HG03039 (cell line): ENCODE data around the gene LRRC8A.
"Not testable (repeated sequence)": the region's sequence is repeated elsewhere in the genome, so short reads cannot be mapped to it uniquely, and the experiment has no call there.

Experiments
- ATAC-seq: cut with Tn5 transposase; IDR thresholded peaks from one replicate; pipeline ENCODE4 v1.9.1; 2021; ENCODE audit warnings: mild to moderate bottlenecking, moderate library complexity; ENCODE audit not compliant: unreplicated experiment

Gene LRRC8A

GRCh38 chr9:128863647-128864046 is 18.3 kb upstream of the LRRC8A start:
- no peak for ATAC-seq

DNA sequence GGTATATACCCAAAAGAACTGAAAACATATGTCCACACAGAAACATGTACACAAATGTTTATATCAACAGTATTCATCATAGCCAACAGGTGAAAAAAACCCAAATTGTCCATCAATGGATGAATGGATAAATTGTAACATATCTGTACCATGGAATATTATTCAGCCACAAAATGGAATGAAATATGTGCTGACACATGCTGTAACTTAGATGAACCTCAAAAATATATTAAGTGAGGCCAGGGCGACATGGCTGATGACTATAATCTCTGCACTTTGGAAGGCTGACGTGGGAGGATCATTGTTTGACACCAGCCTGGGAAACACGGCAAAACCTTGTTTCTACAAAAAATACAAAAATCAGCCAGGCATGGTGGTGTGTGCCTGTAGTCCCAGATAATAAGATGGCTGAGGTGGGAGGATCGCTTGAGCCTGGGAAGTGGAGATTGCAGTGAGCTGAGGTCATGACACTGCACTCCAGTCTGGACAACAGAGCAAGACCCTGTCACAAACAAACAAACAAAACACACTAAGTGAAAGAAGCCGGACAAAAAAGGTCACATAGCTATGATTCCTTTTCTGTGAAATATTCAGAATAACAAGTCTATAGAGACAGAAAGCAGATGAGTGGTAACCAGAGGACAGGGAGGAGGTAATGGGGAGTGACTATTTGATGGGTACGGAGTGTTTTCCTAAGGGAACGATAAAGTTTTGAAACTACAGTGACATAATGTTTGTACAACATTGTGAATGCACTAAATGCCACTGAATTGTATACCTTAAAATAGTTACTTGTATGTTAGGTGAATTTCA is 11.6 kb upstream of the LRRC8A start:
- ATAC-seq: no peak

- not testable (repeated sequence) for ATAC-seq
These were observed 11.0 kb upstream of the LRRC8A start for GRCh38 chr9:128870941-128871265.

DNA sequence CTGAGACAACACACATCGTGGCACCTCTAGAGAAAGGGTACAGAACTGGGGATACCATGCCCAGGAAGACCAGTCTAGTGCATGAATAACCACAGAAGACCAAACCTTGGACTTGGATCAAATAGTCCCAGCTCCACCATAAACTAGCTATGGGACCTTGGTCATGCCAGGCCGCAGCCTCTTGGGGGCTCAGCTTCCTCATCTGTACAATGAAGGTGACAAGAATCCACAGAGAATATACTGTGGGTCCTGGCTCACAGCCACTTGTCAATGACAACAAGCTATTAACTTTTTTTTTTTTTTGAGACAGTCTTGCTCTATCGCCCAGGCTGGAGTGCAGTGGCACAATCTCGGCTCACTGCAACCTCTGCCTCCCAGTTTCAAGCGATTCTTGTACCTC is 4.1 kb upstream of the LRRC8A start:
- ATAC-seq: no peak

GRCh38 chr9:128882677-128883603 is 1.0 kb downstream of the LRRC8A start:
- ATAC-seq: no peak

GRCh38 chr9:128884164-128884563 is 2.2 kb downstream of the LRRC8A start:
- ATAC-seq: no peak

DNA sequence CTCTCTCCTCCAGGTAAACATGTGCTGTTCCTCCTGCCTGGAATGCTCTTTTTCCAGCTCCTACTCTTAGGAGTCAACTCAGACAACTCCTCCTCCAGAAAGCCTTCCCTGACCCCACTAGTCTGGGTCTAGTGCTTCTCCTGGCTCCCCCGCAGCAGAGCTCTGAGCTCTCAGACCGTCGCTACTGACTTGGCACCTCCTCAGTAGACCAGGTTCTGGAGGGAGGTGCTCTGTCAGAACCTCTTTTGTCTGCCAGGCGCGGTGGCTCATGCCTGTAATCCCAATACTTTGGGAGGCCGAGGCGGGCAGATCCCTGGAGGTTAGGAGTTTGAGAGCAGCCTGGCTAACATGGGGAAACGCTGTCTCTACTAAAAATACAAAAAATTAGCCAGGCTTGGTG is 3.4 kb downstream of the LRRC8A start:
- no peak for ATAC-seq

- ATAC-seq: no peak
These were observed 3.9 kb downstream of the LRRC8A start for GRCh38 chr9:128885798-128886197.

- ATAC-seq: no peak
These were observed 4.4 kb downstream of the LRRC8A start for GRCh38 chr9:128886211-128886891.

DNA sequence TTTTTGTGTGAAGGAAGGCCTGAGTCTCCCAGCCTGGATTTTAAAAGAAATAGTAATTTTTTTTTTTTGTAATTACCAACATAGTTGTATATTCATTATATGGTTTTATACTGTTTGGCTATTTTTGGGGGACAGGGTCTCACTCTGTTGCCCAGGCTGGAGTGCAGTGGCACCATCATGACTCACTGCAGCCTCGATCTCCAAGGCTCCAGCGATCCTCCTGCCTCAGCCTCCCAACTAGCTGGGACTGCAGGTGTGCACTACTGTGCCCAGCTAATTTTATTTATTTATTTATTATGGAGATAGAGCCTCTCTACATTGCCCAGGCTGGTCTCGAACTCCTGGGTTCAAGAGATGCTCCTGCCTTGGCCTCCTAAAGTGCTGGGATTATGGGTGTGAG is 5.1 kb downstream of the LRRC8A start:
- ATAC-seq: no peak

DNA sequence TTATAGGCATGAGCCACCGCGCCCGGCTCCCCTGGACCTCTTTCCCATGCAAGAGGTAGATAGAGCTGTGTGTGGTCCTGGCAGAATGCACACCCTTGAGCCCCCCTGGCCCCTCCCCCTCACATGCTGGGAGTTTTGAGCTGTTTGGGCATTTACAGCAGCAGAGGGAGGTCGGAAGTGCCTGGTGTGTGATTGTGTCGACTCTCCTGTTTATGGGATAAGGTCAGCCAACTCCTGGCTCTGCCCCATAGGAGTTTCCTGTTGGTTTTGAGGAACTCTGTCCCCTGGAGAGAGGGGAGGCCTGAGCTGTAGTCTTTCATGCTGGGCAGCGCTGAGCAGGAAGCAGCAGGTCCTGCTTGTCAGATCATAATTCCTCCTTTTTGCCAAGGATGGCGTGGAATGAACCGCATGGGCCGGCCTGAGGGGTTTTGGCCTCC is 6.0 kb downstream of the LRRC8A start:
- ATAC-seq: no peak

DNA sequence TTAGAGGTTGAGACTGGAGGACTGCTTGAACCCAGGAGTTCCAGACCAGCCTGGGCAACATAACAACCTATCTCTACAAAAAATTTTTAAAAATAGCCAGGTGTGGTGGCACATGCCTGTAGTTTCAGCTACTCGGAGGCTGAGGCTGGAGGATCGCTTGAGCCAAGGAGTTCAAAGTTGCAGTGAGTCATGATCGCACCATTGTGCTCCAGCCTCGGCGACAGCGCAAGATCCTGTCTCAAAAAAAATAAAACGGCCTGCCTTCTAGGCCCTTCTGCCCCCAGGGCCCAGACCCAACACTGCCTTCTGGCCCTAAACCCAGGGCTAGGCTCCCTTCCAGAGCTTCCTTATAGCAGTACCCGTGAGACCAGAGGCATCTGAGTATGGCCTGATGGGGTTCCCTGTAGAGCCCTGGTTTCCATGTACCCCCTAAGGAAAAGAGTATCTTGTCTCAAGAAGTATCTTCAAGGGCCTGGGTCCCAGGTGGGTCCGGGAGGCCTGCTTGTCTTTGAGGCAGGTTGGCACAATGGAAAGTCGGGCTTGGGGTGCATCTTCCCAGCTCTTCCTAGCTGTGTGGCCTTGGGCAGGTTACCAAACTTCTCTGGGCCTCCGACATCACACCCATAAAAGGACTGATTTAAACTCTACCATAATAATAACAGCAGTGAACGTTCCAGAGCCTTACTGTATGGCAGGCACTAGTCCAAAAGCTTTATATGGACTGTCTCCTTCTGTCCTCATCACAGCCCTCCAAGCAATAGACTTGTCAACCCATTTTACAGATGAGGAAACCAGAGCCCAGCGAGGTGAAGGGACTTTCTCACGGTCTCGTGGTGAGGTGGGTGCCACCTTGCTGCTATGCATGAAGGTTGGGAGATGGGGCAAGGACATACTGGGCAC is 9.6 kb downstream of the LRRC8A start:
- no peak for ATAC-seq

GRCh38 chr9:128892221-128892921 is 10.4 kb downstream of the LRRC8A start:
- no peak for ATAC-seq

DNA sequence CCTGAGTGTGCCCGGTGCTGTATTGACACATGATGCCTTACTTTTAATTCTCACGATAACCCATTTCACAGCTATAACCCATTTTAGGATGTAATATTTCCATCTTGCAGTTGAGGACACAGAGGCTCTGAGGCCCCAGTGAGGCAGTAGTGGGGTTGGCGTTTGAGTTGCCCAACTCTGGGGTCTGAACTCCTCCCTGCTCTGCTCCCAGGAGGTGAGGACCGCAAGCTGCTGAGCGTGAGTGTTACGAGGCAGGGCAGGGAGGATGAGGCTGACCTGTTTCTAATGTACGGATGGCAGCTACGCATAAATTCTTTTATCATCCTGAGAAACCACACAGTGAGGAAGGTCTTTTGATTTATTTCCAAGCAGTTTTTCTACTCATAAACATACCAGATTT is 11.4 kb downstream of the LRRC8A start:
- ATAC-seq: no peak

- ATAC-seq: no peak
These were observed 12.8 kb downstream of the LRRC8A start for GRCh38 chr9:128894764-128895163.

- no peak for ATAC-seq
These were observed 13.6 kb downstream of the LRRC8A start for GRCh38 chr9:128895556-128895955.

DNA sequence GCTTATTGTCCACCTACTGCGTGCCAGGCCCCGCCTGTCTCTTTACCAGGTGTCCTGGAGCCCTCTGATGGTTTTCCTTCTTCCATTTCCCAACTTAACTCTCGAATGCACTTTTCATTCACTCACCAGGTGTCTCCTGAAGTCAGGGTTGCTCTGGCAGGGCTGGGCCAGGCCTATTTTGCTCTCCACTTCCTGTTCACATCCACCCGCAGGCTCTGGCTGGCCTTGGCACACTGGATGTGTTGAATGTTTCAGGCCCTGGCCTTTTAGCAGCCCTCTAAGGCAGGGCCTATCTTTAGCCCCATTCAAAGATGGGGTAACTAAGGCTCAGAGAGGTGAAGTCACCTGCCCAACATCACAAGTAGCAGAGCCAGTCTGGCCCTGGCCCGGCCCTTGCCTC is 16.4 kb downstream of the LRRC8A start:
- no peak for ATAC-seq

- ATAC-seq: no peak
These were observed 17.1 kb downstream of the LRRC8A start for GRCh38 chr9:128898845-128899565.
